EL (cell line): Measurements from ENCODE around the gene UBE3C.
"Not testable (repeated sequence)": the region's sequence is repeated elsewhere in the genome, so short reads cannot be mapped to it uniquely, and the experiment has no call there.

Experiments
- DNase-seq: peaks from one replicate; pipeline ENCODE4 v3.0.0-alpha.2; 2016

UBE3C gene

GRCh38 chr7:157138424-157139110 lies at the start of gene UBE3C:
UBE3C (plus strand) TSS chr7:157138926; CDS start chr7:157139273, 347 bp downstream.
- DNase-seq: peak; percentile 85

GRCh38 chr7:157089100-157089610 lies 49.6 kb upstream of the UBE3C start:
- DNase-seq: no peak

DNA sequence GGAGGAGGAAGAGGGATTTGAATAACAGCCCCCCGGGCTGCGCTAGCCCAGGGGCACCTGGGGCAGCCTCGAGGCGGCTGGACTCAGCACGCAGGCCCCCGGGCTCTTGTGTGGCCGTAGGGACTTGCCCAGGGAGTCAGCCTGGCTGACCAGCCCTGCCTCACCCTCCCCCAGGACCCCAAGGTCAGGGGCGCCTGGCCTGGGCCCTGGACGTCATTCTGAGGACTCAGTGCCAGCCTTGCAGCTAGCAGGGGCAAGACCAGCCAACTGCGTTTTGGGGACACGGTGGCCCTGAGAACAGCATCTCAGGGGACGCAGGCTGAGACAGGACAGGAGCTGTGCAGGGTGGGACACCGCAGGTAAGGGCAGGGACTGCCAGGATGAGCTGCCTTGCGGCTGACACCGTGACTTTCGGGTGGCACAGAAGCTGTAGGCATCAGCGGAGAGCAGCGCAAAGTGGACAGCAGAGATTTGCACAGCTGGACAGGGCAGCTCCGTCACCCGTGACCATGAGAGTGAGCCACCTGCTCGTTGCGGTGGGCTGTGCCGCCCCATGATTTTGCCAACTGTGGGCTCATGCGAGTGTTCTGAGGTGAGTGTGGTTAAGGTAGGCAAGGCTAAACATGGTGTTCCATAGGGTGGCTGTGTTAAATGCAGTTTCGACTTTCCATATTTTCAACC lies 48.1 kb upstream of the UBE3C start:
- DNase-seq: no peak

GRCh38 chr7:157096286-157097055 lies 42.3 kb upstream of the UBE3C start:
- DNase-seq: no peak

GRCh38 chr7:157097056-157097329 lies 41.7 kb upstream of the UBE3C start:
- no peak for DNase-seq

GRCh38 chr7:157097569-157097968 lies 41.2 kb upstream of the UBE3C start:
- DNase-seq: no peak

DNA sequence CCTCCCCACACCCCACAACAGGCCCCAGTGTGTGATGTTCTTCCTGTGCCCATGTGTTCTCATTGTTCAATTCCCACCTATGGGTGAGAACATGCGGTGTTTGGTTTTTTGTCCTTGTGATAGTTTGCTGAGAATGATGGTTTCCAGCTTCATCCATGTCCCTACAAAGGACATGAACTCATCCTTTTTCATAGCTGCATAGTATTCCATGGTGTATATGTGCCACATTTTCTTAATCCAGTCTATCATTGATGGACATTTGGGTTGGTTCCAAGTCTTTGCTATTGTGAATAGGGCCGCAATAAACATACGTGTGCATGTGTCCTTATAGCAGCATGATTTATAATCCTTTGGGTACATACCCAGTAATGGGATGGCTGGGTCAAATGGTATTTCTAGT lies 38.7 kb upstream of the UBE3C start:
- DNase-seq: not testable (repeated sequence)

GRCh38 chr7:157103641-157104040 lies 35.1 kb upstream of the UBE3C start:
- not testable (repeated sequence) for DNase-seq

DNA sequence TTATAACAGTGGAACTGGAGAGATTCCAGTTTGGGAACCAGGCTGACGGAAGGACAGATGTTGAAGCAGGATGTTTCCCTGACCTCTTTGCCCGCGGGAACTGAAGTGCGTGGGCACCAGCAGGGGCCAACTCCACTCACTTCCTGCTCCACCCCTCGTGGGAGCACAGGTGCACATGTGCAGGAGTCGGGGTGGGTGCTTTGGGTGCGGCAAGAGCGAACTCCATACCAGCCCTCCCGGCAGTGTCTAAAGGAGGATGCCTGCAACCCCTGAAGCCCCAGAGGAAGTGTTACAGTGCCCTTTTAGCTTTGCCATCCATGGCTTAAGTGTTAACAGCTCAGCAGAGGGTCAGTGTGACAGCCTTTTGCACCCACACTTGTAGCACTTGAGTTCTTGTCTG lies 27.4 kb upstream of the UBE3C start:
- DNase-seq: no peak

GRCh38 chr7:157112706-157113105 lies 26.0 kb upstream of the UBE3C start:
- no peak for DNase-seq

- DNase-seq: no peak
Observed at GRCh38 chr7:157113607-157114006, 25.1 kb upstream of the UBE3C start.

DNA sequence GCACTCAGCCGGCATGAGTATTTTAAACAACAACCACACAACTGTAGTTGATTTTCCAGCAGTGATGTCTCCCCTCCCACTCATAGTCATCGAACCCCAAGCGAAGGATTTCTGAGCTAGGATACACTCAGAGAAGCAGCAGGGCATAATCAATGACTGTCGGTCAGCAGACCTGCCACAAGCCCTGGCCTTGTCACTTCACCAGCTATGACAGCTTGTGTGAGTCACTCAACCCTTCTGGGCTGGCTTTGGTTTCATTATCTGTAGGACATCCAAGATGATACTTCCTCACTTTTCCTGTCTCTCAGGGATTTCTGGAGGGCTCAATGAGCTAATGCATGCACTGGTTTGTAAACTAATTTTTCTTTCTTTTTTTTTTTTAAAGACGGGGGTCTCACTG lies 22.0 kb upstream of the UBE3C start:
- DNase-seq: no peak

GRCh38 chr7:157117796-157118195 lies 20.9 kb upstream of the UBE3C start:
- no peak for DNase-seq

DNA sequence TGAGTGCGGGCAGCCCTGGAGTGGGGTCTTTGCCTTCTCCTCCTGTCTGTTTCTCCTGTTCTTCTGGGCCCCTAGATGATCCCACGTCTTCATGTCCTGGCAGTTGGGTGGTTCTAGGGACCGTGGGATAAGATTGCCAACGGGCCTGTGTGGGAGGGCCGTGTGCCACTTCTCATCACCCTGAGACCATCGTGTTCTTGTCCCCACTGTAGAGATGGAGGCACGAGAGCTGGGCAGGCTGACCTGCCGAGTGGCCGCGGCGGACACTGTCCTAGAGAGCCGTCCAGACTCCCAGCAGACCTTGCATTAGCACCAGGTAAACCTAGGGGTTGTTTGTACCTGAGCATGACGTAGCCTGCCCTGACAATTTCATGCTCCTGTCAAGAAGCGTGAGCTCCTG lies 18.5 kb upstream of the UBE3C start:
- DNase-seq: no peak

DNA sequence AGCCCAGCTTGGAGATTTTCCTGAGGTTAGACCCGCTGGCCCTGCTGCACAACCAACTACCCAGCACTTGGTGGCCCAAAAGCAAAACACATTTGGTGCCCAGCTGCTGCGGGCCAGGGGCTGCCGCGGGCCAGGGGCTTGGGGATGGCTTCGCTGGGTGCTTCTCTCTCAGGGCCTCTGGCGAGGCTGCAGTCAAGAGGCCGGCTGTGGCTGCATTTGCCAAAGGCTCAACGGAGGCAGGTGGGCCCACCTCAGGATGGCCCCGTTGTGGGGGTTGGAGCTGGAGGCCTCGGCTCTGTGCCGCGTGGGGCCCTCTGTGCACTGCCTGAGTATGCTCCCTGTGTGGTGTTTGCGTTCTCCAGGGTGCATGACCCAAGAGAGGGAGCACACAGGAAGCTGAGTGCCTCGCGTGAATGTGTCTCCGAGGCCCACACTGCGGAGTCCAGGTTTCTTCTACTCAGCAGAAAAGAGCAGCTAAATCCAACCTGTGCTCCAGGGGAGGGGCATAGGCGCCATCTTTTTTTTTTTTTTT lies 17.5 kb upstream of the UBE3C start:
- no peak for DNase-seq

DNA sequence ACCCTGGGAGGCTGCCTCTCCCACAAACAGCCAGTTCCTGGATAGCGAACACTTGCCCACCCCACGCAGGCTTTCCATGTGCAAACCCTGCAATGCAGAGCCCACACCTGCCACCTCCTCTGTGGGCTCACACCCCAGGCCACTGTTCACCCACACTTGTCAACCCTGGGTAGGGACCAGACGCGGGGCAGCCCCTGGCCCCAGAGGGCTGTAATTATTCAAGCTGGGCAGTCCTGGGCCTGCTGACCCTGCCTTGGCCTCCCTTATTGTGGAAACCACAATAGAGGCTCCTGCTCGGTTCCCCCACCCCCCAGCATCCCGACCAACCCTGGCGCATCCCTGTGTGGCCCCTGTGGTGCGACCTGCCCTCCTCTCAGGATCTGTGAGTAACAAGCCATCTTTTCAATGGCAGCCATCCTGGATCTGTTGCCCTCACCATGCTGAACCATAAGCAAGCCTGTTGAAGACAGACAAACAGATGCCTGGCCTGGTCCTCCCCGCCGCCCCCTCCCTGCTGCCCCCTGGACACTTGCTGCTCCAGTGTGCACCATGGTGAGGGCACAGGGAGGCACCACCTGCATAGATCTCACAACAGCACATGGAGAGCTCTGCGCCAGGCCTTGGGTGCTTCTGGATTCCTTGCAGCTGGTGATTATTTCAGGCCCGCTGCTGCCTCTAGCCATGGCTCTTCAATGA lies 15.8 kb upstream of the UBE3C start:
- no peak for DNase-seq

DNA sequence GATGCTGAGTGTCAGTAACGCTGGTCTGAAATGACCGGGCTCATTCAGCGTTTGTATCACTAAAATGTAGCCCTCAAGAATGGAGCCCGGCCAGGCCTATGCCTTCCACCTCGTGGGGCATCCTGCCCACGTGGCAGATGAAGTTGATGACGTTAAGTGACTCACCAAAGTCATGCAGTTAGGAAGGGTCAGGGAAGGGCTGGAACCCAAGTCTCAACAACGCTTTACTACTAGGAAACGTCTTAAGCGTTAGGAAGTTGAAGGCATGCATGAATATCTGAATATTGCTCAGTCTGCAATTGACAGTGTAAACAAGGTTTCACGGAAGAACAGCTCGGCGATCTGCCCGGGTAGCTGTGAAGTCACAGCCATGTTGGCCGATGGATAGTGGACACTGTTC lies 14.0 kb upstream of the UBE3C start:
- no peak for DNase-seq

- no peak for DNase-seq
Observed at GRCh38 chr7:157125376-157126223, 13.1 kb upstream of the UBE3C start.

DNA sequence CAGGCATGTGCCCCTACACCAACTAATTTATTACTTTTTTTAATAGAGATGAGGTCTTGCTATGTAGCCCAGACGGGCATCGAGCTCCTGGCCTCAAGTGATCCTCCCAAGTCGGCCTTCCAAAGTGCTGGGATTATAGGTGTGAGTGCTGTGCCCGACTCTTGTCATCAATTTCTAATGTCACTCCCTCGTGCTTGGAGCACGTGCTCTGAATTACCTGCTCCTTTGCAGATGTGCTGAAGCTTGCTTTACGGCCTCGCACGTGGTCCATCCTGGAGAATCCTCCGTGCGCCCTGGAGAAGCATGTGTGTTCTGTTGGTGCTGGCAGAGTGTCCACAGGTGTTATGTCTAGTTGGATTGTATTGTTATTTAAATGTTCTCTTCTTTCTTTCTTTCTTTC lies 11.8 kb upstream of the UBE3C start:
- DNase-seq: no peak

- DNase-seq: no peak
Observed at GRCh38 chr7:157129200-157129599, 9.5 kb upstream of the UBE3C start.

DNA sequence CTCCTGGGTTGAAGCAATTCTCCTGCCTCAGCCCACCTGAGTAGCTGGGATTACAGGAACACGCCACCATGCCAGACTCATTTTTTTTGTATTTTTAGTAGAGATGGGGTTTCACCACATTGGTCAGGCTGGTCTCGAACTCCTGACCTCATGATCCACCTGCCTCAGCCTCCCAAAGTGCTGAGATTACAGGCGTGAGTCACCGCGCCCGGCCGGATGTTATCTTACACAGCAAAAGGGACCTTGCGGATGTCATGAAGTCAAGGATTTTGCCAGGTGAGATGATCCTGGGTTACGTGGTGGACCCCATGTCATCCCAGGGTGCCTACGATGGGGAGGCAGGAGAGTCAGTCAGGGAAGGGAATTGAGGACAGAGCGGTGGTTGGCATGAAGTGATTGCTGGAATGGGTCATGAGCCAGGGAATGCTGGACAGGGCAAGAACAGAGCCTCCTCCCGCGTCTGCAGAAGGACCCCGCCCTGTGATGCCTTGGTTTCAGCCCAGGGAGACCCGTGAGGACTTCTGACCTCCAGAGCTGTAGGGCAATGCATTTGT lies 8.7 kb upstream of the UBE3C start:
- DNase-seq: no peak

- not testable (repeated sequence) for DNase-seq
Observed at GRCh38 chr7:157130849-157131248, 7.9 kb upstream of the UBE3C start.
